Nephron progenitor cell (in vitro differentiated cells): ENCODE data around the gene PZP.

Experiments used
- DNase-seq: peaks from one replicate; pipeline ENCODE4 v3.0.0; 2021
- H3K27ac Mint-ChIP-seq: 2 replicates; pipeline ENCODE4 v1.8.0; 2021; ENCODE audit warnings: mild to moderate bottlenecking, moderate library complexity, mixed read lengths
- H3K27me3 Mint-ChIP-seq: 2 replicates; pipeline ENCODE4 v1.8.0; 2021; ENCODE audit warnings: mild to moderate bottlenecking, low read depth, mixed read lengths; ENCODE audit not compliant: poor library complexity
- H3K36me3 Mint-ChIP-seq: 2 replicates; pipeline ENCODE4 v1.8.0; 2021; ENCODE audit warnings: low read depth, mixed read lengths
- H3K4me1 Mint-ChIP-seq: 2 replicates; pipeline ENCODE4 v1.8.0; 2021; ENCODE audit warnings: mixed read lengths
- H3K4me3 Mint-ChIP-seq: 2 replicates; pipeline ENCODE4 v1.8.0; 2021; ENCODE audit warnings: mild to moderate bottlenecking, moderate library complexity, mixed read lengths
- H3K9me3 Mint-ChIP-seq: 2 replicates; pipeline ENCODE4 v1.8.0; 2021; ENCODE audit warnings: mild to moderate bottlenecking, moderate library complexity, mixed read lengths
- TF ChIP-seq, protein P1 (sequence below): fragments of 200-600 bp; sonication (generic); IDR thresholded peaks from 2 replicates; pipeline ENCODE4 v1.5.0; 2021; ENCODE audit warnings: antibody characterized with exemption

Gene PZP

DNA sequence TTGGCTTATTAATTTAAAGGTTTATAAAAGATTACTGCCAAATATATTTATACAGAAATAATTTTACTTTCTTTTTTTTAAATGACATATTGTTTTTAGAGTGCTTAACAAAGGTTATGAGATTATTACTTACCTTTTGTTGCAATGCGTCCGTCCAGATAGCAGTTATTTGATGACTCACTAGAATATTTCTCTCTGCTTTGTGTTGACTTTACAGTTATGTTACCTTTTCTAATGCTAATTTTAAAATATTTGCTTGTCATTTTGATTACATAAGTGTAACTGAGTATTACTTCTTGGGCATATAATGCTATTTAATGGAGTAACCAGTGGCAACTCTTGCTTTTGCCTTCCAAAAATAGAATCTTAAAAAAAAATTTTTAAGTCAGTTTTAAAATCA is 6.3 kb upstream of the PZP start:
- Mint-ChIP-seq H3K9me3 (peaks cover 6% of the 10 kb centered on the region), H3K36me3 (no peaks in the 10 kb centered on the region), H3K27ac (no peak overlapping the region), H3K27me3 (no peaks in the 10 kb centered on the region), H3K4me3 (no peak overlapping the region), H3K4me1 (no peaks in the 10 kb centered on the region)
- TF ChIP-seq, protein P1, sequence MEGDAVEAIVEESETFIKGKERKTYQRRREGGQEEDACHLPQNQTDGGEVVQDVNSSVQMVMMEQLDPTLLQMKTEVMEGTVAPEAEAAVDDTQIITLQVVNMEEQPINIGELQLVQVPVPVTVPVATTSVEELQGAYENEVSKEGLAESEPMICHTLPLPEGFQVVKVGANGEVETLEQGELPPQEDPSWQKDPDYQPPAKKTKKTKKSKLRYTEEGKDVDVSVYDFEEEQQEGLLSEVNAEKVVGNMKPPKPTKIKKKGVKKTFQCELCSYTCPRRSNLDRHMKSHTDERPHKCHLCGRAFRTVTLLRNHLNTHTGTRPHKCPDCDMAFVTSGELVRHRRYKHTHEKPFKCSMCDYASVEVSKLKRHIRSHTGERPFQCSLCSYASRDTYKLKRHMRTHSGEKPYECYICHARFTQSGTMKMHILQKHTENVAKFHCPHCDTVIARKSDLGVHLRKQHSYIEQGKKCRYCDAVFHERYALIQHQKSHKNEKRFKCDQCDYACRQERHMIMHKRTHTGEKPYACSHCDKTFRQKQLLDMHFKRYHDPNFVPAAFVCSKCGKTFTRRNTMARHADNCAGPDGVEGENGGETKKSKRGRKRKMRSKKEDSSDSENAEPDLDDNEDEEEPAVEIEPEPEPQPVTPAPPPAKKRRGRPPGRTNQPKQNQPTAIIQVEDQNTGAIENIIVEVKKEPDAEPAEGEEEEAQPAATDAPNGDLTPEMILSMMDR: no peak
- DNase-seq: no peak

DNA sequence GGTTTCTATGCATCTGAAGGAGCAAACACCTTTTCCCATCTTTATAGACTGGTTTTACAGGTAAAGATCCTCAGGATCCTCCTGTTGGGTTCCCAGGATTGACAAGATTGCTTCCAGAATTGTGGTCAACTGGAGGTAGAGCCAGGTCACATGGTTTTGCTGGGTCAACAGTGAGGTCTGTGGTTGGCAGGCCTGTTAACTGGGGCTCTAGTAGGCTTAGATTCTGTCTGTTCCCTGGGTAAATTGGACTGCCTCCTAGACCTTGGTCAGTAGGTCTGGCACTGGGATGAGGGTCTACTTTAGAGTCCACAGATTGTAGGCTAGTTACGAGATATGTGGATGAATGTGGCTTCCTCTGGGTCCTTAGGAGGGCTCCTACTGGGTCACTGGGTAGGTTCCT is 3.5 kb upstream of the PZP start:
- TF ChIP-seq, protein P1: no peak
- H3K36me3 Mint-ChIP-seq: no peaks in the 10 kb centered on the region
- no peaks in the 10 kb centered on the region for H3K9me3 Mint-ChIP-seq
- no peak overlapping the region for H3K4me3 Mint-ChIP-seq
- no peak overlapping the region for H3K27ac Mint-ChIP-seq
- DNase-seq: no peak
- H3K27me3 Mint-ChIP-seq: no peaks in the 10 kb centered on the region
- no peaks in the 10 kb centered on the region for H3K4me1 Mint-ChIP-seq

DNA sequence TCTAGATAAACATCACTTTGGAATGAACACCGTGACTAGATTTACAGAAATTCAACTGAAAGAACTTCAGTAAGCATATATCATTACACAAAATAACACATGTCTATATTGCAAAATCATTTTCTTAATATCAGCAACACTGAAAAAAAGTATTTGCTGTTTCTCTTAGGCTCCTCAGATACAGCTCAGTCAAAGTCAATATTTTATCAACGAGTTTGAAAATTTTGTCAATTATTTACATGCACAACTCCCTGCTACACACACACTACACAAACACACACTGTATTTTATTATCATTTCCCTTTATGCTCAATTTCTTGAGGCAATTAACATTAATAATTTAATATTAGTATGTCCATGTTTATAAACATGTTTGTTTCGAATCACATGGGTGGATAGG is 3.8 kb downstream of the PZP start:
- TF ChIP-seq, protein P1: no peak
- no peaks in the 10 kb centered on the region for H3K4me1 Mint-ChIP-seq
- DNase-seq: no peak
- no peak overlapping the region for H3K27ac Mint-ChIP-seq
- no peaks in the 10 kb centered on the region for H3K27me3 Mint-ChIP-seq
- no peaks in the 10 kb centered on the region for H3K36me3 Mint-ChIP-seq
- no peaks in the 10 kb centered on the region for H3K9me3 Mint-ChIP-seq
- no peak overlapping the region for H3K4me3 Mint-ChIP-seq

DNA sequence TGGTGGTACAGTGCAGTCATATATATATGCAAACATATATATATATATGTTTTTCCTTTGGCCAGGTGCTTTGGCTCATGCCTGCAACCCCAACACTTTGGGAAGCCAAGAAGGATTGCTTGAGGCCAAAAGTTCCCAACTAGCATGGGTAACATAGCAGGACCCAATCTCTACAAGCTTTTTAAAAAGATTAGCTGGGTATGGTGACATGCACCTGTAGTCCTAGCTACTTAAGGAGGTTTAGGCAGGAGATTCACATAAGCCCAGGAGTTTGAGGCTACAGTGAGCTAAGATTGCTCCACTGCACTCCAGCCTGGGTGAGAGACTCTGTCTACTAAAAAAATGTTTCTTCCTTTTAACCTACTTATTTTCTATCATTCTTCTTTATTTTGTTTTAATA is 10.2 kb downstream of the PZP start:
- H3K9me3 Mint-ChIP-seq: no peaks in the 10 kb centered on the region
- no peaks in the 10 kb centered on the region for H3K4me1 Mint-ChIP-seq
- TF ChIP-seq, protein P1: no peak
- H3K27ac Mint-ChIP-seq: no peak overlapping the region
- H3K36me3 Mint-ChIP-seq: no peaks in the 10 kb centered on the region
- H3K4me3 Mint-ChIP-seq: no peak overlapping the region
- DNase-seq: no peak
- peaks cover 5% of the 10 kb centered on the region for H3K27me3 Mint-ChIP-seq

DNA sequence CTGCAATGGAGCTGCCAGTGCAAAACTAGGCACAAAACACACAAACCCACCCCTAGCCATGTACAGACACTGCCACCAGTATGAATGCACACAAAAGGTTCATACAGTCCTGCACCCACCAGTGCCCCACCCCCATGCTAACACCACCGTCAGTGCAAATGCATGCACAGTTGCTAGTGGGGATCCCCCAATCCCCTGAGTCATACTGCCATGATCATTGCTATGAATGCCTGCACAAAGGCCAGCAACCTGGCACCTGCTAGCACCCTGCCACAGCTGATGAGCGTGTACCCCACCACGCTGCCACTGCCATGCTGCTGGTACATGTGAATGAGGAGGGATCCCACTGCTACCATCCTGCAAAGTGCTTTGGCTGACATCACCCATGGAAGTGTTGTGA is 23.9 kb downstream of the PZP start:
- Mint-ChIP-seq H3K27ac (no peak overlapping the region), H3K4me1 (no peaks in the 10 kb centered on the region), H3K4me3 (no peak overlapping the region), H3K36me3 (peaks cover 6% of the 10 kb centered on the region), H3K27me3 (no peaks in the 10 kb centered on the region), H3K9me3 (peaks cover 18% of the 10 kb centered on the region)
- no peak for DNase-seq
- TF ChIP-seq, protein P1: no peak

DNA sequence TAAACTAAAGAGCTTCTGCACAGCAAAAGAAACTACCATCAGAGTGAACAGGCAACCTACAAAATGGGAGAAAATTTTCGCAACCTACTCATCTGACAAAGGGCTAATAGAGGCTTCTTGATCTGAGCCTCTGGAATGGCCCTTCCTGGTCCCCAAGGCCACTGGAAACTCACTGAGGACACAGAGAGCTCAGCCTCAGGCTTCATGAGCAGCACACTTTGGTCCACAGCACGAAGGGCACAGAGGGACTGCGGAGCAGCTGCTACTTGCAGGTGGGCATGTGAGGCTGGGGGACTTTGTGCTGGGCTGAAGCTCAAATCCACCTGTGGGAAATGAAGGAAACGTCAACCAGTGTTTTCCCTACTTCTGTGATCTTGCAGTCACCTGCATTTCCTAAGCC is 27.4 kb downstream of the PZP start:
- no peaks in the 10 kb centered on the region for H3K27me3 Mint-ChIP-seq
- H3K4me3 Mint-ChIP-seq: no peak overlapping the region
- no peaks in the 10 kb centered on the region for H3K36me3 Mint-ChIP-seq
- H3K4me1 Mint-ChIP-seq: no peaks in the 10 kb centered on the region
- H3K9me3 Mint-ChIP-seq: peaks cover 8% of the 10 kb centered on the region
- H3K27ac Mint-ChIP-seq: no peak overlapping the region
- TF ChIP-seq, protein P1: no peak
- no peak for DNase-seq
